K562 (cell line): ENCODE results near the gene WIPF3. TPM values are rescaled to one million over a fixed set of nuclear protein-coding genes. Genes with fewer than 3 reads are reported as not detected.

Experiments used
- ATAC-seq: fragments of 200-7000 bp; cut with Tn5 transposase; 3 replicates; pipeline ENCODE4 v1.9.1; 2020; ENCODE audit warnings: moderate library complexity
- BruUV-seq: library from RNA; stranded (reverse); fragments of 400-500 nt; replicated peaks from 2 replicates; lab custom pipeline; 2021; lab: Mats Ljungman, UMichigan
- CTCF ChIA-PET: fragments of 300-600 bp; formaldehyde crosslinking; extraction: SDS; loops from one replicate; lab custom pipeline; 2021; ENCODE audit warnings: low intra/inter-chr PET ratio; lab: Yijun Ruan, JAX
- POLR2A ChIA-PET: fragments of 300-600, 350-650 bp; sonication (Branson Sonifier 250); formaldehyde crosslinking; extraction: SDS; loops from one replicate; lab custom pipeline; 2021; ENCODE audit warnings: antibody characterized with exemption, inconsistent platforms; lab: Yijun Ruan, JAX
- DNase-seq, 4 experiments: peaks; one replicate each; pipeline versions ENCODE4 v3.0.0 to v3.0.0-alpha.2; 2011 to 2018; ENCODE audit warnings: low spot score in 3 of 4, mixed read lengths in 3 of 4; ENCODE audit errors: extremely low read depth in 1 of 4
- FAIRE-seq: peaks from 2 replicates; lab custom pipeline; 2011; peaks lifted over from hg19 to GRCh38; lab: Jason Lieb, UNC
- H2AFZ ChIP-seq: 2 replicates; pipeline ENCODE4 v1.6.0; 2011; ENCODE audit warnings: low read depth, low read length, control low read depth, inconsistent platforms
- H3K27ac ChIP-seq: fragments of 200-600 bp; 3 replicates; pipeline ENCODE4 v1.8.0; 2011; ENCODE audit warnings: low read depth, mild to moderate bottlenecking, control low read depth, inconsistent platforms, low read length, moderate library complexity, mixed read lengths; ENCODE audit errors: extremely low read depth
- H3K27me3 ChIP-seq, 2 experiments: fragments of 300-600 bp in 1 of 2; 2 replicates in 1 of 2; 3 replicates in 1 of 2; pipeline versions ENCODE4 v1.6.0 to v1.8.0; 2011; ENCODE audit warnings: inconsistent platforms in 2 of 2, low read length in 2 of 2, mild to moderate bottlenecking in 1 of 2, mixed read lengths in 1 of 2, moderate library complexity in 1 of 2; ENCODE audit not compliant: control insufficient read depth in 2 of 2, insufficient read depth in 2 of 2
- H3K36me3 ChIP-seq: fragments of 300-600 bp; 3 replicates; pipeline ENCODE4 v1.8.0; 2011; ENCODE audit warnings: mild to moderate bottlenecking, low read length, inconsistent platforms; ENCODE audit not compliant: control insufficient read depth, insufficient read depth
- H3K4me1 ChIP-seq, 2 experiments: fragments of 200-600 bp in 1 of 2; replicated peaks in 1 of 2; 2 replicates in 1 of 2; 3 replicates in 1 of 2; pipeline versions ENCODE4 v1.5.1 to v1.8.0; 2011; ENCODE audit warnings: inconsistent platforms in 2 of 2, low read length in 2 of 2, mild to moderate bottlenecking in 1 of 2, mixed read lengths in 1 of 2, moderate library complexity in 1 of 2; ENCODE audit not compliant: control insufficient read depth in 2 of 2, insufficient read depth in 2 of 2
- H3K4me2 ChIP-seq: 2 replicates; pipeline ENCODE4 v1.6.1; 2011; ENCODE audit warnings: low read length, control low read depth, inconsistent platforms, mixed read lengths; ENCODE audit not compliant: insufficient read depth
- H3K4me3 ChIP-seq: fragments of 200-600 bp; sonication (generic), shearing (Covaris generic); 2 replicates; pipeline ENCODE4 v1.5.1; 2016; ENCODE audit warnings: control low read depth, inconsistent platforms
- H3K79me2 ChIP-seq: fragments of 200-600 bp; 3 replicates; pipeline ENCODE4 v1.8.0; 2011; ENCODE audit warnings: low read length, inconsistent platforms; ENCODE audit not compliant: control insufficient read depth, insufficient read depth
- H3K9ac ChIP-seq, 2 experiments: 2 replicates each; pipeline versions ENCODE4 v1.6.0 to v1.6.1; 2011; ENCODE audit warnings: low read depth in 2 of 2, low read length in 2 of 2, control low read depth in 1 of 2, inconsistent platforms in 1 of 2, mild to moderate bottlenecking in 1 of 2, mixed read lengths in 1 of 2; ENCODE audit not compliant: insufficient read depth in 1 of 2
- H3K9me1 ChIP-seq: one replicate; pipeline ENCODE4 v1.6.0; 2011; ENCODE audit warnings: inconsistent platforms, mild to moderate bottlenecking, low read length, moderate library complexity; ENCODE audit not compliant: control insufficient read depth, insufficient read depth
- H3K9me3 ChIP-seq: replicated peaks from 2 replicates; pipeline ENCODE4 v1.5.1; 2011; ENCODE audit warnings: low read depth, low read length, inconsistent platforms; ENCODE audit not compliant: control insufficient read depth, insufficient read depth
- H4K20me1 ChIP-seq: replicated peaks from 2 replicates; pipeline ENCODE4 v1.6.1; 2011; ENCODE audit warnings: low read length, inconsistent platforms, mixed read lengths; ENCODE audit not compliant: control insufficient read depth, insufficient read depth
- HCFC1 ChIP-seq: IDR thresholded peaks from 2 replicates; pipeline ENCODE4 v1.6.1; 2012; ENCODE audit warnings: low read depth, low read length, improper control_type of control experiment
- HDAC1 ChIP-seq, 2 experiments: fragments of 450-650 bp; IDR thresholded peaks; 2 replicates each; pipeline ENCODE4 v1.6.1; 2016 to 2017; ENCODE audit warnings: inconsistent platforms in 1 of 2, mild to moderate bottlenecking in 1 of 2, moderate library complexity in 1 of 2
- ILF3 ChIP-seq: fragments of 450-650 bp; IDR thresholded peaks from 2 replicates; pipeline ENCODE4 v1.6.1; 2018; ENCODE audit warnings: antibody characterized with exemption, mild to moderate bottlenecking, moderate library complexity, borderline replicate concordance
- PTTG1 ChIP-seq: fragments of 450-650 bp; IDR thresholded peaks from 2 replicates; pipeline ENCODE4 v1.6.1; 2016; ENCODE audit warnings: low read depth, mild to moderate bottlenecking, missing genetic modification characterization, missing compliant biosample characterization
- RAD51 ChIP-seq: fragments of 450-650 bp; IDR thresholded peaks from 2 replicates; pipeline ENCODE4 v1.7.1; 2016; ENCODE audit warnings: low read depth, mild to moderate bottlenecking, borderline replicate concordance
- ZNF77 ChIP-seq: fragments of 250-450 bp; sonication (Bioruptor Pico); IDR thresholded peaks from 2 replicates; pipeline ENCODE4 v1.5.0; 2020
- WGBS: fragments of 100-300 bp; shearing (Covaris generic); methylation state at CpG from one replicate; pipeline ENCODE4 v1.1.6; 2016; ENCODE audit warnings: low coverage, mixed read lengths; ENCODE audit not compliant: insufficient coverage; ENCODE audit errors: missing lambda C conversion rate; 5-methylcytosine and 5-hydroxymethylcytosine counted together
- in situ Hi-C: fragments of 300-500 bp; cut with MboI; formaldehyde crosslinking; loops from 4 replicates; pipeline ENCODE4 v1.15.0; 2018; ENCODE audit warnings: inconsistent platforms, mixed read lengths
- intact Hi-C: fragments of 100-400 bp; cut with micrococcal nuclease; formaldehyde crosslinking; loops from 2 replicates; pipeline ENCODE4 v1.14.2; 2022
- polyA plus RNA-seq, 8 experiments: library from polyadenylated mRNA; depleted of rRNA in 4 of 8; stranded (reverse) in 5 of 8; unstranded in 3 of 8; fragments of >200 nt; fragmentation: Nextera tagmentation in 2 of 8; fragmentation: Illumina TruSeq in 1 of 8; extraction: Ambion mirVana in 2 of 8; extraction: Trizol in 1 of 8; gene quantifications; 2 replicates each; pipeline versions ENCODE4 v1.2.1 to v1.2.3, GENCODE V29; 2011 to 2014; ENCODE audit warnings: inconsistent platforms in 1 of 8, missing spikeins in 1 of 8
- total RNA-seq, 7 experiments: library from RNA; depleted of rRNA in 6 of 7; stranded (reverse); fragments of >200 nt in 6 of 7; fragmentation: Illumina TruSeq in 2 of 7; extraction: Trizol in 2 of 7; gene quantifications; 2 replicates each; pipeline versions ENCODE4 v1.2.1 to v1.2.3, GENCODE V29; 2011 to 2021; ENCODE audit warnings: low replicate concordance in 1 of 7
- TF ChIP-seq, protein P1 (sequence below), 2 experiments: fragments of 200-800 bp in 1 of 2; sonication (Bioruptor generic) in 1 of 2; sonication (generic) in 1 of 2; formaldehyde crosslinking in 1 of 2; IDR thresholded peaks in 1 of 2; conservative IDR thresholded peaks in 1 of 2; 2 replicates each; pipeline versions ENCODE4 v1.5.0 to v1.6.1; 2016 to 2020; ENCODE audit warnings: missing compliant biosample characterization in 1 of 2, missing genetic modification characterization in 1 of 2, missing genetic modification reagents in 1 of 2
- TF ChIP-seq, protein P2 (sequence below): fragments of 450-650 bp; formaldehyde crosslinking; IDR thresholded peaks from 2 replicates; pipeline ENCODE4 v1.4.0; 2020; ENCODE audit warnings: mild to moderate bottlenecking, mixed read lengths

The WIPF3 gene
- total and polyA plus RNA-seq, 9 of the 15 experiments (the other 6 are each of a cell fraction or from before 2014, with no cell fraction given): 0.18 to 3.2 (median 1.7) TPM

DNA sequence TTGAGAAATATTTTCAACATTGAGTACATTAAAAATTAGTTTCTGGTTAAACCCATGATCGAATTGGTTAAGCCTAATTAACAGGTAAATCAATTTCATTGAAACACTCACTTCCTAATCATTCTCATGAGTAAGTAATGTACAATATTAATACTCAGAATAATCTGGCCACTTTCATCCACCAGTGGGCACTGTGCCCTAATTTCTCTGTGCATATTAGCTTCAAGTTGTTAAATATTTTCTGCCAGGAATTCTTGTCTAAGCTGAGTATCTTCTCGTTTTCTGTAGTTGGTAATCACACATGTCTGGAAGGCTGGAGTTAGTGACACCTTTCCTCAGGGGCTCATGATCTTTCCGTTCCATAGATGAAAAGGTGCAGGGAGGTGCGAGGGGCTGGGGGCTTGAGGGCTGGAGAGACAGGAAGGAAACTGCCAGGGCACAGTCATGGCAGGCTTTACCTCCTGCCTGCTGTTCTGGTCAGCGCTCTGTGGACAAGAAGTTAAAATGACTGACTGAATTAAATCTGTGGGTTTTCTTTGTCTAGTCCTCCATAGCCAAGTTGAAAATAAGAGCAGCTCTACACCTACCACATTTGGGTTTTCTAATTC is 71.9 kb downstream of the WIPF3 start (continued):
- TF ChIP-seq, protein P1, sequence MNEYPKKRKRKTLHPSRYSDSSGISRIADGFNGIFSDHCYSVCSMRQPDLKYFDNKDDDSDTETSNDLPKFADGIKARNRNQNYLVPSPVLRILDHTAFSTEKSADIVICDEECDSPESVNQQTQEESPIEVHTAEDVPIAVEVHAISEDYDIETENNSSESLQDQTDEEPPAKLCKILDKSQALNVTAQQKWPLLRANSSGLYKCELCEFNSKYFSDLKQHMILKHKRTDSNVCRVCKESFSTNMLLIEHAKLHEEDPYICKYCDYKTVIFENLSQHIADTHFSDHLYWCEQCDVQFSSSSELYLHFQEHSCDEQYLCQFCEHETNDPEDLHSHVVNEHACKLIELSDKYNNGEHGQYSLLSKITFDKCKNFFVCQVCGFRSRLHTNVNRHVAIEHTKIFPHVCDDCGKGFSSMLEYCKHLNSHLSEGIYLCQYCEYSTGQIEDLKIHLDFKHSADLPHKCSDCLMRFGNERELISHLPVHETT (CRISPR knock-in tag; conservative IDR thresholded peaks at IDR 0.05 in 1 of 2, IDR thresholded peaks at IDR 0.05 in 1 of 2): no peak
- TF ChIP-seq PTTG1 (tag): no peak

DNA sequence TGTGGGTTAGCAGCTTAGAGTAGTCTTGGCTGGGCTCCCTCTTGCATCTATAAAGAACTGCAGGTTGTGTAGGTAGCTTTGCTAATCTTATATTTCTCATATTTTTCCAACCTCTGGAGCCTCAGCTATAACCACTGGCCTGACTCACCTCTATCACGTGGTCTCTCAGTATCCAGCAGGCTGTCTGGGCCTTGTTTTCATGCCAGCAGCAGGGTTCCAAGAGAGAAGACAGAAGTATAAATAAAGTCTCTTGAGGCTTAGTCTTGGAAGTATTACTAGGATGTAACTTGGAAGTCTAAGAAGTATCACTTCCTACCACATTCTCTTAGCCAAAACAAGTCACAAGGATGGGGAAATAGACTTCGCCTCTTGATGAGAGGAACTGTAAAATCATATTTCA is 73.3 kb downstream of the WIPF3 start:
- no peak for FAIRE-seq
- Histone ChIP-seq H3K9ac (no peak overlapping the region), H3K27ac (no peak overlapping the region), H3K27me3 (no peaks in the 10 kb centered on the region), H3K9me3 (no peaks in the 10 kb centered on the region), H4K20me1 (no peaks in the 10 kb centered on the region), H3K36me3 (no peaks in the 10 kb centered on the region), H3K9me1 (no peaks in the 10 kb centered on the region), H2AFZ (no peak overlapping the region), H3K4me1 (peaks cover 0 to 3% of the 10 kb centered on the region in 2 experiments; a peak in 1 of 5 replicates), H3K79me2 (no peaks in the 10 kb centered on the region), H3K4me2 (no peak overlapping the region), H3K4me3 (no peak overlapping the region)
- no peak for TF ChIP-seq HDAC1 (IDR thresholded peaks at IDR 0.05)
- TF ChIP-seq, protein P2, sequence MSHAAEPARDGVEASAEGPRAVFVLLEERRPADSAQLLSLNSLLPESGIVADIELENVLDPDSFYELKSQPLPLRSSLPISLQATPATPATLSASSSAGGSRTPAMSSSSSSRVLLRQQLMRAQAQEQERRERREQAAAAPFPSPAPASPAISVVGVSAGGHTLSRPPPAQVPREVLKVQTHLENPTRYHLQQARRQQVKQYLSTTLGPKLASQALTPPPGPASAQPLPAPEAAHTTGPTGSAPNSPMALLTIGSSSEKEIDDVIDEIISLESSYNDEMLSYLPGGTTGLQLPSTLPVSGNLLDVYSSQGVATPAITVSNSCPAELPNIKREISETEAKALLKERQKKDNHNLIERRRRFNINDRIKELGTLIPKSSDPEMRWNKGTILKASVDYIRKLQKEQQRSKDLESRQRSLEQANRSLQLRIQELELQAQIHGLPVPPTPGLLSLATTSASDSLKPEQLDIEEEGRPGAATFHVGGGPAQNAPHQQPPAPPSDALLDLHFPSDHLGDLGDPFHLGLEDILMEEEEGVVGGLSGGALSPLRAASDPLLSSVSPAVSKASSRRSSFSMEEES (CRISPR knock-in tag): peak; percentile 31
- TF ChIP-seq ILF3: no peak
- TF ChIP-seq RAD51: peak; percentile 24; the same call in 1 of the 2 replicates
- no peak for TF ChIP-seq HCFC1
- TF ChIP-seq ZNF77 (CRISPR knock-in tag): no peak
- no TSS peak for BruUV-seq
- POLR2A ChIA-PET: no interaction called here
- DNase-seq: no peak
- in situ Hi-C loops: loop anchor here (10.0 kb wide), 1 partner anchor 175 kb away; no protein-coding TSS in a partner anchor
- intact Hi-C loops: loop anchor here (2.0 to 5.0 kb wide), 2 partner anchors 41 to 183 kb away; no protein-coding TSS in a partner anchor
- CTCF ChIA-PET: no interaction called here
- 23% methylated on average over 2 of the region's 2 CpGs for WGBS
- ATAC-seq: no peak
